NCI-H187 (cell line): Measurements from ENCODE around the gene AP2A1.
"Not testable (repeated sequence)": the region's sequence is repeated elsewhere in the genome, so short reads cannot be mapped to it uniquely, and the experiment has no call there.

Experiments used
- DNase-seq, 2 experiments: peaks; one replicate each; lab custom pipeline; 2025; lab: John Stamatoyannopoulos, UW

Gene AP2A1

GRCh38 chr19:49766930-49767299 is at the start of gene AP2A1:
AP2A1 (plus strand) TSS chr19:49767001; CDS start chr19:49767134, 133 bp downstream.
- DNase-seq: no peak

GRCh38 chr19:49718511-49718910 is 48.3 kb upstream of the AP2A1 start:
- DNase-seq: no peak

DNA sequence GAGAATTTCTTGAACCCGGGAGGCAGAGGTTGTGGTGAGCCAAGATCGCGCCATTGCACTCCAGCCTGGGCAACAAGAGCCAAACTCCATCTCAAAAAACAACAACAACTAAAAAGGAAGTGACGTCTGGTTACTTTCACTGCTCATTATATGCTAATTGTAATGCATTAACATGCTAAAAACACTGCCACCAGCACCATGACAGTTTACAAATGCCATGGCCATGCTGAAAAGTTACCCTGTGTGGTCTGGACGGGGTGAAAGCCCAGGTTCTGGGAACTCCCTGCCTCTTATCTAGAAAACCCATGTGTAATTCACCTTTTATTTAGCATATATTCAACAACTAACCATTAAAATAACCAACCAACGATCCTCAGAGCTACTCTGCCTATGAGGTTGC is 47.8 kb upstream of the AP2A1 start:
- no peak for DNase-seq

DNA sequence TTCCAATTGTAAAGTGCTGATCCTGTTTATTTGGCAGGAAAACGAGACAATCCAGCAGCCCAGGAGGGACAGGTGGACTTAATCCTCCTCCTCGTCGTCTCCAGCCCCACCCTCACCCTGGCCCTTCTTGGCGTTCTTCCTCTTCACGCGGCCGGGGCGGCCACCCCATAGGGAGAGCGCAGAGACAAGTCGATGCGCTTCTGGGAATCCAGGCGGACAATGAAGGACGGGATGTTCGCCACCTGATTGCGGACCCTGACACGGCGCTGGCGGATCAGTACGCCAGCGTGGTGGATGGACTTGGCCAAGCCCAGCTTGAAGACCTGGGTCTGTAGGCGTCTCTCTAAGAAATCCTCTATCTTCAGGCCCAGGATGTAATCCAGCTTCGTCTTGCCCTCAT is 47.4 kb upstream of the AP2A1 start:
- DNase-seq: not testable (repeated sequence)

DNA sequence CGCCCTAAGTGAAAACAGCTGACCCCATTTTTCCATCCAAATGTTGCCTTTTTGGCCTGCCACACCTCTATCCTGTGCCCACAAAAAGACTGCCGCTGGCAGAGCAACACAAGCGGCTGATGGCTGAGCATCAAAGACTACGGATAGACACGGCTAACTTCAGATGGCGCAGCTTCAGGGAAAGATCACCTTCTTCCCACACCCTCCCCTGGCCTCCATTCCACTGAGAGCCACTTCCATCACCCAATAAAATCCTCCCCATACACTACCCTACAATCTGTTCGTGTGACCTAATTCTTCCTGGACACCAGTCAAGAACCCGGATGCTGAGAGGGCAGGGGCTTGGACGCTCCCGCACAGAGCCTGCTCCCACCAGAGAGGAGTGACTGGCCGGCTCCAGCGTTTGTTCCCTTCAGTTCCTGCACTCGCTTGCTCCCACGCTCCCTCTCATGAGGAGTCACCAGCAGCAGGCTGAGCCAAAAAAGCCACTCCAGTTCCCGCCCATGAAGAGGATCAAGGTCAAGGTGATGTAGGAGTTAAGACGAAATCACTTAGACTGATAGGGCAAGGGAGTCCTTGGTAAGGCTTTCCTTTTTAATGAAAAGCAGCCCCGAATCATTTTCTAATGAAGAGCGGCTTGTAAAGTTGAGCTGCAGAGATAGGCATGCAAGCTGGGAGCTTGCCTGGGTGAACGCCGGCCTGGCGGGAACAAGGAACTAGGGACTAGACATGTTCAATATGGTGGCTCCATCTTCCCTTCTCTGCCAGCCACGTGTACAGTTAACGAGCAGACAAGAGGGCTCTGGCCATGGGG is 39.4 kb upstream of the AP2A1 start:
- no peak for DNase-seq

DNA sequence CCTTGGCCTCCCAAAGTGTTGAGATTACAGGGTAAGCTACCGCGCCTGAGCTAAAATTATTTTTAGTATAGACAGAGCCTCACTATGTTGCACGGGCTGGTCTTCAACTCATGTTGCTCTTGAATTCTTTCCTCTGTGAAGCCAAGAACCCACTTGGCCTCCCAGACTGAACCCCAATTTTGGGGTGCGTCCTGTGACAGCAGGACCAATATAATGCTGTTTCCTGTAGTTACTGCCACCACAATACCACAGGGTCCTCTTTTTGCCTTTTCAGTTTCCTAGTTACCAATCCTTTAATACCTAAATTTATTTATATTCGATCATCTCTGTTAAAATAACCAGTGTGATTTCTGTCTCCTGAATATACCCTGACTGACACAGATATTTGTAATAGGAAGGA is 36.6 kb upstream of the AP2A1 start:
- DNase-seq: no peak

DNA sequence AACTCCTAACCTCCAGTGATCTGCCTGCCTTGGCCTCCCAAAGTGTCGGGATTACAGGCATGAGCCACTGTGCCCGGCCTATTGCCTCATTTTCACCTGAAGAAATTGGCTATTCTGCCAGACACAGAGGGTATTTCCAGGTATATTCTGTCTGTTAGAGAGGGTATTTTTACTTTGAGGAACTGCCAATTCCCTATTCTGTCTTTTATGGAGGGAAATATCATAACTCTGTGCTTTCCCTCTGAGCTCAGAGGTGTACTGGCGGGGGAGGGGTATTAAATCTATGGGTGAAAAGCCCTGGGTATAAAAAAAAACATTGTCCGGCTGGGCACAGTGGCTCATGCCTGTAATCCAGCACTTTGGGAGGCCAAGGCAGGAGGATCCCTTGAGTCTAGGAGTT is 28.5 kb upstream of the AP2A1 start:
- no peak for DNase-seq

DNA sequence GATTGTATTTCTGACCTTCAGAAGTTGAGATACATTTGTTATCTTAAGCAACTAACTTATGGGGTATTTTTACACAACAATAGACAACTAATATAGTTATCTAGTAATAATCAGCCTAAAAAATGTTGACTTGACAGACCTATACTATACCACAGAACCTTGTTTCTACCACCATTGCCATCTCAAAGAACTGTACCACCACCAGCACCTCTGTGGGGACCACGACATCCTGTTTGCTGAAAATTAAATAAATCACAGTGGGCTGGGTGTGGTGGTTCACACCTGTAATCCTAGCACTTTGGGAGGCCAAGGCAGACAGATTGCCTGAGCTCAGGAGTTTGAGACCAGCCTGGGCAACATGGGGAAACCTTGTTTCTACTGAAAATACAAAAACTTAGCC is 27.7 kb upstream of the AP2A1 start:
- no peak for DNase-seq

DNA sequence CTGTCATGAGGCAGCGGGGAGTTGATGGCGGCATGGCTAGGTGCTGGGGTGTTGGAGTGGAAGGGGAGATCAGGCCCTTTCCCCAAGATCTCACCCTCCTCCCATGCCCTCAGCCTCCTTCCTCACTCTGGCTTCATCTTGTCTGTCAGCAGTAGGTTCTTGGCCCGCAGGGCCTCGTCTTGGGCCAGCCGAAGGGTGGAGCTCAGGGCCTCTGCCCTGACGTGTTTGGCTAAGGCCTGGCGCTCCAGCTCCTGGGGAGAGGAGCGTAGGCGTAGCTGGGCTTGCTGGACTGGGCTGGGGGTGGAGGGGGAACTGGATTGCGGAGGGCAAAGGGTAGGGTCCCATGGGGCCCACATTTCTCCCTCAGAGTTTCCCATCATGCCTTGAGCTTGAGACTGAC is 26.9 kb upstream of the AP2A1 start:
- no peak for DNase-seq

DNA sequence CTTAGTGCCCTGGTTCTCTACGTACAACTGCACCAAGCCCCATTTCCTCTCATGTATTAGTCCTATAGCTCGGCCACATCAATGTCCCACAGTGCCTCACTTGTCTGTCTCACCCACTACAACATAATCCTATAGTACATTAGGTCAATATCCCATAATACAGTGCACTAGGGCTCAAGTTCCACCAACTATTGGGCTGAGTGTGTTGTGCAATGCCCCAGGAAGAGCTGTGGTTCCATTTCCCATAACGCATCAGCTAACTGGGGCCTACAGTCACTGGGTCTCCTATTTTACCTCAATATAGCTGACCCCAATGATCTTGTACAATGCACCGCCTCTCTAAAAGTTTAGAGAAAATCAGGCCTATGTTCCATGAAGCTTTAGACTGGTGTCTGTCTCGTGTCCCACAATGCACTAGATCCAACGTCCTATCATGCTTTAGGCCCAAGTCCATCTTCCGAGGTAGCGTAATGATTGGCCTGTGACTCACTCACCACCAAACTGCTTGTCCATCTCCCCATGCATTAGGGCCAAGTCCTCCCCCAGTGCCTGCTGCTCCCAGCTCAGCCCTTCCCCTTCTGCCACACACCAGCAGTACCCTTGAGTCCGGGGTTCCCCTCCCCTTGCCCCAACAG is 25.5 kb upstream of the AP2A1 start:
- no peak for DNase-seq

- DNase-seq: no peak
Measured at GRCh38 chr19:49744946-49745381, 21.8 kb upstream of the AP2A1 start.

- DNase-seq: no peak
Measured at GRCh38 chr19:49746206-49746958, 20.4 kb upstream of the AP2A1 start.

GRCh38 chr19:49749055-49749716 is 17.6 kb upstream of the AP2A1 start:
- no peak for DNase-seq

DNA sequence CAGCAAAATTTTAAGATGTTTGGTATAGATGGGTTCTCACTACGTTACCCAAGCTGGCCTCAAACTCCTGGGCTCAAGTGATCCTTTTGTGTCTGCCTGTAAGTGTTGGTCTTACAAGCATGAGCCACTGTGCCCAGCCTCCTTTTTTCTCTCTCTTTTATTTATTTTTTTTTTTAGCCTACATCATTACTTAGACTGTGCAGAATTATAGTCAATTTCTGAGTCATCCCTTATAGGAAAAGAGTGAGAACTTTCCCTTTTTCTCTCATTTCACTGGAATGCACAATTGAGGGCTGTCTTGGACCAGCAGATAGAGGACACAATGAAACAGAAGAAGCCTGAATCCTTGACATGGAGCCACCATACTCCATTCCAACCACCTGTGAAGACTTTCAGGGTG is 17.0 kb upstream of the AP2A1 start:
- DNase-seq: no peak

DNA sequence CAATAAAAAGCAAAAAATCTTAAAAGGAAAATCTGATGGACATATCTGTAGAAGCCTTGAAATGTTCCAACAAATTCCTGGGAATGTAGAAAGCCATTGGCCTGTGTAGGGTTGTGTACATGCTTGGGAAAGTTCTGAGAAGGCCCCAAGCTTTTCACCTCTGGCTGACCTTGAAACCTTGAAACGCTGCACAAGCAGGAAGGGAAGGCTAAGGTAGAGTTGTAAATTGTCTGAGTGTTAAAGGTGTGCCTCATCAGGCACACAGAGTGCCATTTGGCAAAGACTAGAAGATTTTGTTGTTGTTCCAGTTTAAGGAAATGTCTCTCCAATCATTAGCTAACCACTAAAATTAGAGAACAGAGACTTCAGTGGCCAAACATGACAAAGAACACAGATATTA is 14.1 kb upstream of the AP2A1 start:
- DNase-seq: no peak

DNA sequence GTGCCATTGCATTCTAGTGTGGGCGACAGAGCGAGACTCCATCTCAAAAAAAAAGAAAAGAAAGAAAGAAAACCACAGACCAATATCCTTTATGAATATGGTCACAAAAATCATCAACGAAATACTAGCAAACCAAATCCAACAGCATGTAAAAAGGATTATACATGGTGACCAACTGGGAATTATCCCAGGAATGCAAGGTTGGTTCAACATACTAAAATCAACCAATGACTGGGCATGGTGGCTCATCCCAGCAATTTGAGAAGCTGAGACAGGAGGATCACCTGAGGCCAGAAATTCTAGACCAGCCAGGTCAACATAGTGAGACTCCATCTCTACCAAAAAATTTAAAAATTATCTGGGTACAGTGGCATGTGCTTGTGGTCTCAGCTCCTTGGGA is 10.8 kb upstream of the AP2A1 start:
- no peak for DNase-seq

GRCh38 chr19:49758292-49758691 is 8.5 kb upstream of the AP2A1 start:
- no peak for DNase-seq

DNA sequence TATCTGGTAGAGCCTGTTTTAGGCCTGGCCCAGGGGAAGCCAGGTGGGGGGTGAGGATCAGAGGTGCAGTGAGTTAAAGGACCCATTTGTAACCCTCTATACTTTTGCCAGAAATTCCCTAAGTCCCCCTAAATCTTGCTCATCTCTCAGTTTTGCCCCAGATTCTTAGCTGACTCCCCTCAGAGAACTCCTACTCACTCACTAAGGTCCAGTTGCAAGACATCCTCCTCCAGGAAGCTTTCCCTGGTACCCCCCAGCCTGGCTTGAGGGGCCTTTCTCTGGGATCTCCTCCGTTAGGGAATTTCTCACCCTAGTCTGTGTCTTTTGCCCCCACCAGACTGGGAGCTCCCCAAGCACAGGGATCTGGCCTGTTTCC is 5.6 kb upstream of the AP2A1 start:
- no peak for DNase-seq

DNA sequence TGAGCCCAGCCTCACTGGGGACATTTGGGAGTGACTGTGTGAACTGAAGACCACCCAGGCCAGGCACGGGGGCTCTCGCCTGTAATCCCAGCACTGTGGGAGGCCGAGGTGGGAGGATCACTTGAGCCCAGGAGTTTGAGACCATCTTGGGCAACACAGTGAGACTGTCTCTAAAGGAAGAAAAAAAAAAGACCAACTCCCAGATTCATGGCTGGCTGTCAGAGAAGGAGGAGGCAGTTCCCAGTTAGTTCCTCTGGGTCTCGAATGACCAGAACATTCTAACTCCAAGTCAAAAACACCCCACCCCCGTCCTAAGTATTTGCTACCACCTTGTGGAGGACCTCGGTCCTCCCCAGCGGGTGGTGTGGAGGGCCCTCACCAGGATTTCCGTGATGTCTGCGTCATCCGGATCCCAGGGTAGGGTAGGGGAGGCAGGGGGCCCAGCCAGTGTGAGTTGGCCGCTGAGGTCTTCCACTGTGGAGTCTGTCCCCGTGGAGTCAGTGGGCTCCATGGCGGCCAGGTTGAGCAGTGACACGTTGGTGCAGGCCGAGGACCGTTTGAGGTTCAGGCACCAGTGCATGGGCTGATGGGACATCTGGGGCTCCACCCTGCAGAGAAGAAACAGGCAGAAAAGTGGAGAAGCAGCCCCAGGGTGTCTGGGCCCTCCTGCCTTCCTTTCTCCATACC is 5.0 kb upstream of the AP2A1 start:
- DNase-seq: no peak

GRCh38 chr19:49763230-49763629 is 3.6 kb upstream of the AP2A1 start, which contains the start of gene TSKS:
TSKS (minus strand) TSS chr19:49763306; CDS start chr19:49763247, 59 bp downstream.
- no peak for DNase-seq

DNA sequence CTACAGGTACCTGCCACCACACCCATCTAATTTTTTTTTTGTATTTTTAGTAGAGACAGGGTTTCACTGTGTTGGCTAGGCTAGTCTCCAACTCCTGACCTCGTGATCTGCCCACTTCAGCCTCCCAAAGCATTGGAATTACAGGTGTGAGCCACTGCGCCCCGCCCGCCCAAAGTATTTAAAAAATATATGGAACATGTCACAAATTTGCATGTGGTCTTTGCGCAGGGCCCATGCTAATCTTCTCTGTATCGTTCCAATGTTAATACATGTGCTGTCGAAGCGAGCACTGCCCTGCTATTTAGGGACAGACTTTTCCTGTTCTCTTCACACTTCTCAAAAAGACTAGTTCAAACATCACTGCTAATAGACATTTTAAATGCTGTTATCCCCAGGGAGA is 2.5 kb upstream of the AP2A1 start:
- no peak for DNase-seq
